Activated CD4-positive, alpha-beta memory T cell treated with anti-CD3 and anti-CD28 coated beads for 36 hours (primary cell): Measurements from ENCODE around the gene PPT2. TPM values are rescaled to one million over a fixed set of nuclear protein-coding genes. Genes with fewer than 3 reads are reported as not detected.

Experiments
- CTCF ChIA-PET: fragments of 350-600 bp; sonication (Branson Sonifier 250); formaldehyde crosslinking; loops from one replicate; lab custom pipeline; 2021; ENCODE audit warnings: antibody characterized with exemption, inconsistent platforms; lab: Charles Lee
- POLR2A ChIA-PET: fragments of 350-600 bp; sonication (Branson Sonifier 250); formaldehyde crosslinking; loops from one replicate; lab custom pipeline; 2021; ENCODE audit warnings: antibody characterized with exemption; lab: Charles Lee
- DNase-seq: peaks from one replicate; pipeline ENCODE4 v3.0.0-alpha.2; 2020
- H3K27ac Mint-ChIP-seq: one replicate; pipeline ENCODE4 v1.8.0; 2021; ENCODE audit warnings: mixed read lengths
- H3K27me3 Mint-ChIP-seq: one replicate; pipeline ENCODE4 v1.8.0; 2021; ENCODE audit warnings: mixed read lengths
- H3K36me3 Mint-ChIP-seq: one replicate; pipeline ENCODE4 v1.8.0; 2021; ENCODE audit warnings: mixed read lengths
- H3K4me1 Mint-ChIP-seq: one replicate; pipeline ENCODE4 v1.8.0; 2021; ENCODE audit warnings: low read depth, mixed read lengths
- H3K4me3 Mint-ChIP-seq: one replicate; pipeline ENCODE4 v1.8.0; 2021; ENCODE audit warnings: mild to moderate bottlenecking, mixed read lengths
- H3K9me3 Mint-ChIP-seq: one replicate; pipeline ENCODE4 v1.8.0; 2021; ENCODE audit warnings: mixed read lengths
- intact Hi-C: fragments of 100-400 bp; cut with micrococcal nuclease; formaldehyde crosslinking; loops from one replicate; pipeline ENCODE4 v1.15.1; 2023
- total RNA-seq, 2 experiments: library from RNA; stranded (reverse); gene quantifications; one replicate each; pipeline ENCODE4 v1.2.3, GENCODE V29; 2021

The PPT2 gene
- total RNA-seq, 2 experiments from 2014 or later, result 9.5 to 9.9 TPM

DNA sequence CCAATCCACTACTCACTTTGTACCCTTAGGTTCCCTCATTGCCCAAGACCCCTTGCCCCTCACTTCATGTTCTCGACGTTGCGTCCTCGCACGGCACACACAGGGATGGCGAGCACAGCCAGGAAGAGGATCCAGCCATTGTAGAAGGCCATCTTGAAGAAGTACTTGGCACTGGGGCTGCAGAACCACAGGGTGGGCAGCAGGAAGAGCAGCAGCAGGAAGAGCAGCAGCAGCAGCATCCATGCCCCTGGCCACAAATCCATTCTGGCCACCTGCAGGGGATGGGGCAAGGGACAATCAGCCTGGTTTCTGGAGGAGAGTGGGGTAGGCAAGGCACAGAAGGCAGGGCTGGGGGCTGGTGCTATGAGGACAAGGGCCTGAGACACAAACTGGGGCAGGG, 17.3 kb downstream of the PPT2 start:
- CTCF ChIA-PET, result interaction anchor here (1.4 kb wide), 1 partner anchor 53 kb away, joined by 4 read pairs; no protein-coding TSS in a partner anchor
- no peaks in the 10 kb centered on the region for H3K9me3 Mint-ChIP-seq
- no peak for DNase-seq
- no peak overlapping the region for H3K4me3 Mint-ChIP-seq
- H3K27me3 Mint-ChIP-seq, result no peaks in the 10 kb centered on the region
- peaks cover 28% of the 10 kb centered on the region for H3K4me1 Mint-ChIP-seq
- H3K36me3 Mint-ChIP-seq, result peaks cover 20% of the 10 kb centered on the region
- POLR2A ChIA-PET, result no interaction called here
- intact Hi-C loops, result loop anchor here (10.0 kb wide), 1 partner anchor 196 kb away; the partner anchor contains the start of gene DXO
- H3K27ac Mint-ChIP-seq, result no peak overlapping the region

- no peak for DNase-seq
- no peak overlapping the region for H3K27ac Mint-ChIP-seq
- no peak overlapping the region for H3K4me3 Mint-ChIP-seq
- no peaks in the 10 kb centered on the region for H3K9me3 Mint-ChIP-seq
- POLR2A ChIA-PET, result no interaction called here
- no peaks in the 10 kb centered on the region for H3K27me3 Mint-ChIP-seq
- peaks cover 15% of the 10 kb centered on the region for H3K36me3 Mint-ChIP-seq
- CTCF ChIA-PET, result interaction anchor here (1.2 kb wide), 1 partner anchor 54 kb away, joined by 3 read pairs; no protein-coding TSS in a partner anchor
- intact Hi-C loops, result loop anchor here (10.0 kb wide), 1 partner anchor 198 kb away; the partner anchor contains the start of gene DXO
- H3K4me1 Mint-ChIP-seq, result peaks cover 38% of the 10 kb centered on the region
These were observed 19.2 kb downstream of the PPT2 start for GRCh38 chr6:32173051-32173727.

DNA sequence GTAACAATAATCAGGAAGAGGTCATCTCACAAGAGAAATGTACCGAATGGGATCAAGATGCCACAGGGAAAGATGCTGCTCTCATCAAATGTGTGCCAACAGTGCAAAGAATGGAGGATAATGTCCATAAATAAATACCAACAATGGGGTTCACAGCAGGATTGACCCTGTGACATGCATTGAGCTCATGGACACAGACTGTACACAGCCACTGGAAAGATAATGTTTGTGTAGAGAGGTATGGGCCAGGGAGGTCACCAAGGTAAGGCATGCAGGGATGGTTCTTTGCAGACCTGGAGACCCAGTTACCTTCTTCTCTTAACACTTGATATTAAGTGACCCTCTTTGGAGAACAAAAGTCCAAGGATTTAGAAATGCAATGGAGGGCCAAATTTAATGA, 20.5 kb downstream of the PPT2 start:
- Mint-ChIP-seq H3K27me3 (no peaks in the 10 kb centered on the region), H3K9me3 (no peaks in the 10 kb centered on the region), H3K27ac (no peak overlapping the region), H3K4me3 (peak overlapping the region; percentile 3), H3K36me3 (peaks cover 11% of the 10 kb centered on the region), H3K4me1 (peaks cover 46% of the 10 kb centered on the region)
- CTCF ChIA-PET, result no interaction called here
- intact Hi-C loops, result loop anchor here (10.0 kb wide), 1 partner anchor 200 kb away; the partner anchor contains the start of gene DXO
- POLR2A ChIA-PET, result no interaction called here
- no peak for DNase-seq

DNA sequence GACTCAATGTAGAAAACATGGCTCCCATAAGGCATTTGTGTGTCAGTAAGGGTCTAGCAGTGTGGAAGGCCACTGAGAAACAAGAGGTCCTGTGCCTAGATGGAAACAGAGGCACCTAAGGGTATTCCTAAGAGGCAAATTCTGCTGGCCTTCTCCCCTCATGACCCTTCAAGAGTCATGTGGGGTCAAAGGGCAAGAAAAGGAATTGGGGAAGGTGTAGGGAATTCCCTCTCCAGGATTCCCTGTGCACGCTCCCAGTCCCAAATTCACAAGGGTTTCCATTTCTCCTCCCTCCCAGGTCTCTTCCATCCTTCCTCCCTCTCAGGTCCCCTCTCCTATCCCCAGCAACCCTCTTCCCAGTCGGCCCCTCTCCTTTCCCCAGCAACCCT, 21.4 kb downstream of the PPT2 start:
- peak overlapping the region; percentile 85 for H3K4me3 Mint-ChIP-seq
- peak overlapping the region; percentile 69 for H3K27ac Mint-ChIP-seq
- peaks cover 54% of the 10 kb centered on the region for H3K4me1 Mint-ChIP-seq
- ChIA-PET POLR2A (no interaction called here), CTCF (no interaction called here)
- peaks cover 9% of the 10 kb centered on the region for H3K36me3 Mint-ChIP-seq
- H3K9me3 Mint-ChIP-seq, result no peaks in the 10 kb centered on the region
- H3K27me3 Mint-ChIP-seq, result no peaks in the 10 kb centered on the region
- DNase-seq, result no peak
- intact Hi-C loops, result loop anchor here (5.0 to 10.0 kb wide), 2 partner anchors 201 to 797 kb away; partner anchors contain the start of gene DXO

- H3K9me3 Mint-ChIP-seq, result no peaks in the 10 kb centered on the region
- intact Hi-C loops, result loop anchor here (5.0 to 10.0 kb wide), 2 partner anchors 201 to 796 kb away; partner anchors contain the start of gene DXO
These were observed 22.0 kb downstream of the PPT2 start, which contains the start of gene AGPAT1 for GRCh38 chr6:32175711-32176475. Gene AGPAT1, minus strand, starts transcription at chr6:32176084. Its CDS starts 4,588 bp downstream, at chr6:32171496.

DNA sequence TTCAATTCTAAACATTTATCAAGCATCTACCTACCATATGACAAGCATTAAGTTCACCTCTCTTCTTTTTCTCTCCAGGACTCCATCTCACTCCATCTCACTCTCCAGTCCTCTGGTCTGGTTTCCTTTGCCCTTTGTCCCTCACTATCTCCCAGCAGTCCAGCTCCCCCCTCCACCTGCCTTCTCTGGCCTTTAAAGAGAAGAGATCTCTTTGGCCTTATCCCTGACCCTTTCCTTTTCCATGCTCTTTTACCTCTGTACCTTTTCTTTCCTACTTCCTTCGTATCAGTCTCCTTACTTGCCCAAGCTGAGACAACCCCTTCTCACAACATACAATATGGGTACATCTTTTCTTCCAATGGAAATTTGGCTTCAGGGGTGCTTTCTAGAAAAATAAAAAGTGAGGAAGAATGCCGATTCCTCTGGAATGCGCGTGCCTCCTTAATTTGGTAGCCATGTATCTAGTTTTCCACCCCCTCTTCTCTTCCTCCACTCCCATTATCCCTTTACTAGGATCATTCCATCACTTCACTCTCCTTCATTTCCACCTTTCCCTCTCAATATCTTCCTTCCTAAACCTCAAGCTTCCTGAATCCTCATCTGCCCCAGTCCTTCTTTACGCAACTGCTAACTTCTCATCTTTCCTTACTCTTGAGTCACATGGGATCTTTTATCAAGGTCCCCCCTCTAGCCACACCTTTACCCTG, 22.7 kb downstream of the PPT2 start:
- POLR2A ChIA-PET, result interaction anchor here (0.7 to 4.9 kb wide), 4 partner anchors 13 to 668 kb away, joined by 3 to 57 read pairs (median 4); partner anchors contain the start of genes GPSM3 and PBX2
- no peaks in the 10 kb centered on the region for H3K9me3 Mint-ChIP-seq
- H3K4me3 Mint-ChIP-seq, result peak overlapping the region; percentile 85
- peaks cover 16% of the 10 kb centered on the region for H3K36me3 Mint-ChIP-seq
- H3K4me1 Mint-ChIP-seq, result peaks cover 65% of the 10 kb centered on the region
- CTCF ChIA-PET, result interaction anchor here (0.7 to 1.3 kb wide), 2 partner anchors 19 to 48 kb away, joined by 3 to 5 read pairs; no protein-coding TSS in a partner anchor
- DNase-seq, result no peak
- intact Hi-C loops, result loop anchor here (5.0 to 10.0 kb wide), 2 partner anchors 202 to 796 kb away; partner anchors contain the start of gene DXO
- H3K27ac Mint-ChIP-seq, result peak overlapping the region; percentile 96
- no peaks in the 10 kb centered on the region for H3K27me3 Mint-ChIP-seq

More at GRCh38 chr6:32175711-32176475, 22.0 kb downstream of the PPT2 start, which contains the start of gene AGPAT1:
- CTCF ChIA-PET, result interaction anchor here (0.7 to 1.3 kb wide), 2 partner anchors 20 to 47 kb away, joined by 3 to 5 read pairs; no protein-coding TSS in a partner anchor
- Mint-ChIP-seq H3K4me1 (peaks cover 60% of the 10 kb centered on the region), H3K27me3 (no peaks in the 10 kb centered on the region), H3K36me3 (peaks cover 12% of the 10 kb centered on the region), H3K4me3 (peak within 1 kb of the TSS; percentile 85), H3K27ac (peak within 1 kb of the TSS; percentile 96)
- POLR2A ChIA-PET, result interaction anchor here (0.7 to 4.9 kb wide), 3 partner anchors 13 to 21 kb away, joined by 3 to 57 read pairs (median 4); partner anchors contain the start of genes GPSM3 and PBX2
- DNase-seq, result peak; percentile 99

- DNase-seq, result no peak
- intact Hi-C loops, result loop anchor here (5.0 to 10.0 kb wide), 2 partner anchors 202 to 795 kb away; partner anchors contain the start of gene DXO
- POLR2A ChIA-PET, result interaction anchor here (0.6 to 4.9 kb wide), 4 partner anchors 12 to 668 kb away, joined by 3 to 57 read pairs (median 4); partner anchors contain the start of genes GPSM3 and PBX2
- peak overlapping the region; percentile 96 for H3K27ac Mint-ChIP-seq
- H3K4me1 Mint-ChIP-seq, result peaks cover 65% of the 10 kb centered on the region
- peak overlapping the region; percentile 85 for H3K4me3 Mint-ChIP-seq
- no peaks in the 10 kb centered on the region for H3K9me3 Mint-ChIP-seq
- H3K27me3 Mint-ChIP-seq, result no peaks in the 10 kb centered on the region
- CTCF ChIA-PET, result interaction anchor here (1.4 kb wide), 1 partner anchor 18 kb away, joined by 7 read pairs; no protein-coding TSS in a partner anchor
- peaks cover 19% of the 10 kb centered on the region for H3K36me3 Mint-ChIP-seq
These were observed 23.3 kb downstream of the PPT2 start for GRCh38 chr6:32177183-32177787.

DNA sequence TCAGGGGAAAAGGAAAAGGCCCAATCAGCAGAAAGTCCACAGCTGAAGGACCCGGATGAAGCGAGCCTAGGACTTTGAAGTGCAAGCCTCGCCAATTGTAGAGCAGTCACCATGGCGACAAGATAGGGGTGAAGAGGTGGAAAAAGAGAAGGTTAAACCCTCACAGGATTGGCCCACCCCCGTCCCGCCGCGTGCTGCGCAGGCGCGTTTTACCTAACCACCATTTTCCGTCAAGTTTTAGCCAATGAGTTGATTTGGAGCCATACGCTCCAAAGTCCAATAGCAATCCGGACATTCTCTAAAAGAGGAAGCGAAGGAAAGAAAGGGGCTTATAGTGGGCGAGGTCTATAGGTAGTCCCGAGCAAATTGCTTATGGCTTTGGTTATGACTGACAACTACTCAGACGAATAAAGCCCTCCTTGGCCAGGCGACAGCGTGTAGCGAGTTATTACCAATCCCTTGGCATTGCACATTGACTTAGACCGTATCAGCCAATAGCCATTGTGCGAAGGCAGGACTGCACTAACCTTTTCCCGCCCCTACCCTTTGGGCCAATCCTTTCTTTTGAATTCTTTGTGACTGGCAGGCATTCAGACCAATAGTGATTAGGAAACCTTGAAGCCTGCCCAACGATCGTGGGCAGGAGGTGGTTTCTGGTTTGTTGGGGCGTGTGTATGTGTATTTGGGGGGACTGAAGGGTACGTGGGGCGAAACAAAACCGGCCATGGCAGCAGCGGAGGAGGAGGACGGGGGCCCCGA, 24.0 kb downstream of the PPT2 start, which contains the start of gene RNF5:
RNF5 (plus strand) TSS at position 618 of the 759 bp plus-strand sequence; CDS start at position 725, 107 bp downstream.
- DNase-seq, result peak; percentile 96
- H3K36me3 Mint-ChIP-seq, result peaks cover 25% of the 10 kb centered on the region
- H3K9me3 Mint-ChIP-seq, result no peaks in the 10 kb centered on the region
- peak within 1 kb of the TSS; percentile 96 for H3K27ac Mint-ChIP-seq
- no peaks in the 10 kb centered on the region for H3K27me3 Mint-ChIP-seq
- intact Hi-C loops, result loop anchor here (1.0 to 10.0 kb wide), 6 partner anchors 12 to 794 kb away; partner anchors contain the start of genes ATF6B, DXO, PBX2 and PPT2
- peak within 1 kb of the TSS; percentile 85 for H3K4me3 Mint-ChIP-seq
- H3K4me1 Mint-ChIP-seq, result peaks cover 65% of the 10 kb centered on the region
- POLR2A ChIA-PET, result interaction anchor here (0.6 to 4.9 kb wide), 5 partner anchors 11 to 667 kb away, joined by 3 to 57 read pairs (median 4); partner anchors contain the start of genes ATF6B, GPSM3 and PBX2
- CTCF ChIA-PET, result interaction anchor here (1.4 kb wide), 1 partner anchor 17 kb away, joined by 7 read pairs; no protein-coding TSS in a partner anchor

GRCh38 chr6:32178547-32179440, 24.9 kb downstream of the PPT2 start:
- Mint-ChIP-seq H3K4me1 (peaks cover 62% of the 10 kb centered on the region), H3K4me3 (peak overlapping the region; percentile 85), H3K27me3 (no peaks in the 10 kb centered on the region), H3K36me3 (peaks cover 27% of the 10 kb centered on the region), H3K9me3 (no peaks in the 10 kb centered on the region), H3K27ac (peak overlapping the region; percentile 96)
- POLR2A ChIA-PET, result interaction anchor here (0.6 to 4.9 kb wide), 4 partner anchors 10 to 540 kb away, joined by 3 to 57 read pairs (median 9); partner anchors contain the start of genes ATF6B, GPSM3 and PBX2
- intact Hi-C loops, result loop anchor here (1.0 to 10.0 kb wide), 6 partner anchors 12 to 794 kb away; partner anchors contain the start of genes ATF6B, DXO, PBX2 and PPT2
- CTCF ChIA-PET, result interaction anchor here (0.6 to 1.4 kb wide), 6 partner anchors 12 to 789 kb away, joined by 3 to 11 read pairs (median 6); partner anchors contain the start of genes GPSM3 and PBX2
- no peak for DNase-seq
